HepG2 (cell line): ENCODE data around the gene ZNF700. TPM values are rescaled to one million over a fixed set of nuclear protein-coding genes. Genes with fewer than 3 reads are reported as not detected.
A peak's percentile ranks its signal among the peaks of the same experiment; 100 is the strongest.
"Not testable (repeated sequence)": the region's sequence is repeated elsewhere in the genome, so short reads cannot be mapped to it uniquely, and the experiment has no call there.

ENCODE experiments used
- ATAC-seq: fragments of 200-7000 bp; cut with Tn5 transposase; 3 replicates; pipeline ENCODE4 v1.9.1; 2020; ENCODE audit warnings: mild to moderate bottlenecking, moderate library complexity
- BruUV-seq: library from RNA; stranded (reverse); fragments of 400-500 nt; replicated peaks from 2 replicates; lab custom pipeline; 2021; lab: Mats Ljungman, UMichigan
- CTCF ChIA-PET: fragments of 300-600 bp; formaldehyde crosslinking; extraction: SDS; loops from one replicate; lab custom pipeline; 2021; ENCODE audit warnings: low total read pairs, inconsistent platforms, low intra/inter-chr PET ratio; lab: Yijun Ruan, JAX
- POLR2A ChIA-PET: fragments of 350-600 bp; sonication (Branson Sonifier 250); formaldehyde crosslinking; loops from one replicate; lab custom pipeline; 2020; ENCODE audit warnings: antibody characterized with exemption, inconsistent platforms; lab: Yijun Ruan, JAX
- DNase-seq: peaks from one replicate; pipeline ENCODE4 v3.0.0-alpha.2; 2015; ENCODE audit warnings: low spot score
- FAIRE-seq: peaks from 3 replicates; lab custom pipeline; 2011; peaks lifted over from hg19 to GRCh38; lab: Jason Lieb, UNC
- H2AFZ ChIP-seq: one replicate; pipeline ENCODE4 v1.6.1; 2011; ENCODE audit warnings: low read length, inconsistent platforms
- H3K27ac ChIP-seq: fragments of 300-600 bp; 3 replicates; pipeline ENCODE4 v1.8.0; 2011; ENCODE audit warnings: mixed run types, mild to moderate bottlenecking, mixed read lengths, low read length, inconsistent platforms; ENCODE audit not compliant: insufficient read depth; ENCODE audit errors: extremely low read length
- H3K27me3 ChIP-seq, 2 experiments: fragments of 200-600 bp in 1 of 2; 2 replicates in 1 of 2; 3 replicates in 1 of 2; pipeline versions ENCODE4 v1.6.0 to v1.8.0; 2011; ENCODE audit warnings: low read length in 2 of 2, mild to moderate bottlenecking in 2 of 2, moderate library complexity in 2 of 2, inconsistent platforms in 1 of 2; ENCODE audit not compliant: insufficient read depth in 2 of 2, control insufficient read depth in 1 of 2
- H3K36me3 ChIP-seq, 2 experiments: fragments of 200-600 bp in 1 of 2; replicated peaks in 1 of 2; 2 replicates in 1 of 2; 3 replicates in 1 of 2; pipeline versions ENCODE4 v1.5.1 to v1.8.0; 2011; ENCODE audit warnings: low read length in 2 of 2, inconsistent platforms in 1 of 2; ENCODE audit not compliant: insufficient read depth in 2 of 2, control insufficient read depth in 1 of 2
- H3K4me1 ChIP-seq: 2 replicates; pipeline ENCODE4 v1.5.1; 2012; ENCODE audit warnings: low read length, inconsistent platforms; ENCODE audit not compliant: insufficient read depth
- H3K4me2 ChIP-seq: 2 replicates; pipeline ENCODE4 v1.6.0; 2011; ENCODE audit warnings: low read depth, low read length, inconsistent platforms
- H3K4me3 ChIP-seq, 3 experiments: fragments of 200-600 bp in 1 of 3; sonication (generic), shearing (Covaris generic) in 1 of 3; replicated peaks in 1 of 3; 2 replicates each; pipeline ENCODE4 v1.5.1; 2011 to 2016; ENCODE audit warnings: low read length in 3 of 3, inconsistent platforms in 2 of 3, low read depth in 2 of 3, mild to moderate bottlenecking in 2 of 3, control low read depth in 1 of 3, mixed read lengths in 1 of 3; ENCODE audit not compliant: insufficient read depth in 1 of 3
- H3K79me2 ChIP-seq: one replicate; pipeline ENCODE4 v1.6.1; 2011; ENCODE audit warnings: low read length, inconsistent platforms; ENCODE audit not compliant: insufficient read depth
- H3K9ac ChIP-seq: 2 replicates; pipeline ENCODE4 v1.6.0; 2011; ENCODE audit warnings: mild to moderate bottlenecking, low read depth, low read length, inconsistent platforms; ENCODE audit not compliant: insufficient read depth
- H3K9me3 ChIP-seq: 2 replicates; pipeline ENCODE4 v1.5.1; 2012; ENCODE audit warnings: mild to moderate bottlenecking, low read length
- H4K20me1 ChIP-seq: 2 replicates; pipeline ENCODE4 v1.6.0; 2011; ENCODE audit warnings: inconsistent platforms, mild to moderate bottlenecking, low read length, moderate library complexity; ENCODE audit not compliant: insufficient read depth
- CTCF ChIP-seq: sonication (generic); formaldehyde crosslinking; IDR thresholded peaks from 2 replicates; pipeline ENCODE4 v1.5.0; 2020; ENCODE audit warnings: mild to moderate bottlenecking, missing genetic modification reagents, moderate library complexity
- FOSL2 ChIP-seq: sonication (generic); formaldehyde crosslinking; IDR thresholded peaks from 2 replicates; pipeline ENCODE4 v1.4.0; 2020; ENCODE audit warnings: missing genetic modification reagents
- RAD21 ChIP-seq: fragments of 450-650 bp; formaldehyde crosslinking; IDR thresholded peaks from 2 replicates; pipeline ENCODE4 v1.5.0; 2020; ENCODE audit warnings: mild to moderate bottlenecking
- STAG1 ChIP-seq: sonication (generic); formaldehyde crosslinking; IDR thresholded peaks from 2 replicates; pipeline ENCODE4 v1.4.0; 2020; ENCODE audit warnings: missing genetic modification reagents
- ZNF644 ChIP-seq: IDR thresholded peaks from 2 replicates; pipeline ENCODE4 v1.6.1; 2016; ENCODE audit warnings: low read depth
- WGBS: methylation state at CpG from one replicate; pipeline ENCODE4 v1.1.6; 2017; ENCODE audit warnings: low lambda C conversion rate; 5-methylcytosine and 5-hydroxymethylcytosine counted together
- in situ Hi-C: cut with HindIII; loops from 2 replicates; pipeline ENCODE4 v1.10.0; 2017; ENCODE audit warnings: low pct_unique_long_range_greater_than_20kb; ENCODE audit not compliant: extremely low pct_ligation_motif_present
- intact Hi-C: fragments of 100-400 bp; cut with micrococcal nuclease; formaldehyde crosslinking; loops from one replicate; pipeline ENCODE4 v1.10.0; 2022; ENCODE audit not compliant: unreplicated experiment
- polyA plus RNA-seq, 8 experiments: library from polyadenylated mRNA; depleted of rRNA in 3 of 8; stranded (reverse) in 7 of 8; unstranded in 1 of 8; fragments of >200 nt; fragmentation: Illumina TruSeq in 4 of 8; extraction: Trizol in 4 of 8; gene quantifications; 2 replicates each; pipeline versions ENCODE4 v1.2.1 to v1.2.3, GENCODE V29; 2011 to 2016; ENCODE audit warnings: low read depth in 4 of 8, missing spikeins in 1 of 8, mixed read lengths in 1 of 8; ENCODE audit not compliant: insufficient read depth in 1 of 8
- total RNA-seq, 5 experiments: library from RNA; depleted of rRNA; stranded (reverse); fragments of >200 nt; fragmentation: Illumina TruSeq; extraction: Trizol; gene quantifications; 2 replicates each; pipeline ENCODE4 v1.2.3, GENCODE V29; 2016; ENCODE audit warnings: low read depth in 1 of 5
- TF ChIP-seq, protein P1 (sequence below): sonication (generic); formaldehyde crosslinking; IDR thresholded peaks from 2 replicates; pipeline ENCODE4 v1.8.0; 2022; ENCODE audit warnings: missing genetic modification reagents, mild to moderate bottlenecking, borderline replicate concordance
- TF ChIP-seq, protein P2 (sequence below): sonication (generic); formaldehyde crosslinking; IDR thresholded peaks from 2 replicates; pipeline ENCODE4 v1.5.1; 2020; ENCODE audit warnings: mild to moderate bottlenecking, missing genetic modification reagents, moderate library complexity

The ZNF700 gene
- total and polyA plus RNA-seq, 2 of the 13 experiments (the other 11 are each of a cell fraction or from before 2014, with no cell fraction given): 6.0 to 12.8 TPM

DNA sequence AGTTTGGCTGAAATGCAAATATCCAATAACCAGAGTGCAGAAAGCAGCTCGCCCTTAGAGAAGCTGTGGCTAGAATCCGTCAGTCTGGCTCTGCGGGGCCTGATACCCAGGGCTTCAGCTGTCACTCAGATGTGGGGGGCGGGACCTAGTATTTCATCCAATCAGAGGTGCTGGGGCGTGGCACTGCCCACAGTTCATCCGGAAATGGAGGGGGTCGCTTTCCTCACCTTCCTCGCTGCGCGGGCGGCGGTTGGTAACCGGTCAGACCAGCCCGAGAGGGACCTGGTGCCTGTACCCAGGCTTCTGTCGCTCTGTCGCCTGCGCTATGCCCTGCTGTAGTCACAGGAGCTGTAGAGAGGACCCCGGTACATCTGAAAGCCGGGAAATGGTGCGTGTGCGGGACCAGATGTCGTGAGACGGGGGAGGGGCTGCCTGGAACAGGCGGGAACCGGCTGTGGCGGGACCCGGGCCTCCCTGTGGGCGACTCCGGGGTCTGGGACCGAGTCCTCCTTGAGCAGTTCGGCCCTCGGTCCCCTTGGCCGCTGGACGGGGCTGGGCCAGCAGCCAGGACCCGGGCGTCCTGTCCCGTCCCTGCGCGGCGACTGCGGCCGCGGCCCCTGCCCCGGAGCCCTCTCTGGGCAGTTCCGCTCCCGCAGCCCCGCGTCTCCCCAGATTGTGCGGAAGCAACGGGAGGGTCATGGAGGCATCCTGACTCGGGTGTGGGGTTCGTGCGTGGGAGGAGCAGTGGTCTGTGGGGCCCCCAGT is at the start of gene ZNF700 (continued):
- TF ChIP-seq, protein P1, sequence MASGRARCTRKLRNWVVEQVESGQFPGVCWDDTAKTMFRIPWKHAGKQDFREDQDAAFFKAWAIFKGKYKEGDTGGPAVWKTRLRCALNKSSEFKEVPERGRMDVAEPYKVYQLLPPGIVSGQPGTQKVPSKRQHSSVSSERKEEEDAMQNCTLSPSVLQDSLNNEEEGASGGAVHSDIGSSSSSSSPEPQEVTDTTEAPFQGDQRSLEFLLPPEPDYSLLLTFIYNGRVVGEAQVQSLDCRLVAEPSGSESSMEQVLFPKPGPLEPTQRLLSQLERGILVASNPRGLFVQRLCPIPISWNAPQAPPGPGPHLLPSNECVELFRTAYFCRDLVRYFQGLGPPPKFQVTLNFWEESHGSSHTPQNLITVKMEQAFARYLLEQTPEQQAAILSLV (CRISPR knock-in tag): peak; percentile 47; the same call in 1 of the 2 replicates

GRCh38 chr19:11879687-11880266 is 45.1 kb upstream of the ZNF700 start:
- peak; percentile 85 for FAIRE-seq
- TF ChIP-seq STAG1 (CRISPR knock-in tag) (peak; percentile 55), ZNF644 (CRISPR knock-in tag) (peak; percentile 49; the same call in 1 of the 2 replicates), RAD21 (peak; percentile 46), CTCF (CRISPR knock-in tag) (peak; percentile 78), FOSL2 (CRISPR knock-in tag) (peak; percentile 52)
- TF ChIP-seq, protein P2, sequence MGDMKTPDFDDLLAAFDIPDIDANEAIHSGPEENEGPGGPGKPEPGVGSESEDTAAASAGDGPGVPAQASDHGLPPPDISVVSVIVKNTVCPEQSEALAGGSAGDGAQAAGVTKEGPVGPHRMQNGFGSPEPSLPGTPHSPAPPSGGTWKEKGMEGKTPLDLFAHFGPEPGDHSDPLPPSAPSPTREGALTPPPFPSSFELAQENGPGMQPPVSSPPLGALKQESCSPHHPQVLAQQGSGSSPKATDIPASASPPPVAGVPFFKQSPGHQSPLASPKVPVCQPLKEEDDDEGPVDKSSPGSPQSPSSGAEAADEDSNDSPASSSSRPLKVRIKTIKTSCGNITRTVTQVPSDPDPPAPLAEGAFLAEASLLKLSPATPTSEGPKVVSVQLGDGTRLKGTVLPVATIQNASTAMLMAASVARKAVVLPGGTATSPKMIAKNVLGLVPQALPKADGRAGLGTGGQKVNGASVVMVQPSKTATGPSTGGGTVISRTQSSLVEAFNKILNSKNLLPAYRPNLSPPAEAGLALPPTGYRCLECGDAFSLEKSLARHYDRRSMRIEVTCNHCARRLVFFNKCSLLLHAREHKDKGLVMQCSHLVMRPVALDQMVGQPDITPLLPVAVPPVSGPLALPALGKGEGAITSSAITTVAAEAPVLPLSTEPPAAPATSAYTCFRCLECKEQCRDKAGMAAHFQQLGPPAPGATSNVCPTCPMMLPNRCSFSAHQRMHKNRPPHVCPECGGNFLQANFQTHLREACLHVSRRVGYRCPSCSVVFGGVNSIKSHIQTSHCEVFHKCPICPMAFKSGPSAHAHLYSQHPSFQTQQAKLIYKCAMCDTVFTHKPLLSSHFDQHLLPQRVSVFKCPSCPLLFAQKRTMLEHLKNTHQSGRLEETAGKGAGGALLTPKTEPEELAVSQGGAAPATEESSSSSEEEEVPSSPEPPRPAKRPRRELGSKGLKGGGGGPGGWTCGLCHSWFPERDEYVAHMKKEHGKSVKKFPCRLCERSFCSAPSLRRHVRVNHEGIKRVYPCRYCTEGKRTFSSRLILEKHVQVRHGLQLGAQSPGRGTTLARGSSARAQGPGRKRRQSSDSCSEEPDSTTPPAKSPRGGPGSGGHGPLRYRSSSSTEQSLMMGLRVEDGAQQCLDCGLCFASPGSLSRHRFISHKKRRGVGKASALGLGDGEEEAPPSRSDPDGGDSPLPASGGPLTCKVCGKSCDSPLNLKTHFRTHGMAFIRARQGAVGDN: peak; percentile 18
- TF ChIP-seq, all 625 proteins: peak for 6; not testable (repeated sequence) for 619
- intact Hi-C loops (loop anchor here (2.0 to 5.0 kb wide), 3 partner anchors 83 to 261 kb away; partner anchors contain the start of gene ZNF20), in situ Hi-C loops (loop anchor here (5.0 kb wide), 1 partner anchor 263 kb away; the partner anchor contains the start of gene ZNF20)
- not testable (repeated sequence) for H3K4me3 ChIP-seq, H3K79me2 ChIP-seq, H3K9ac ChIP-seq, H3K36me3 ChIP-seq, H3K27ac ChIP-seq, H3K4me1 ChIP-seq, H3K27me3 ChIP-seq, H4K20me1 ChIP-seq, H3K9me3 ChIP-seq, BruUV-seq, H2AFZ ChIP-seq, DNase-seq
- ChIA-PET POLR2A (interaction anchor here (0.8 to 1.6 kb wide), 4 partner anchors 8 to 260 kb away, joined by 3 to 4 read pairs (median 4); partner anchors contain the start of genes ZNF20 and ZNF69), CTCF (interaction anchor here (0.6 to 4.5 kb wide), 4 partner anchors 34 to 261 kb away, joined by 3 to 50 read pairs (median 4); no protein-coding TSS in a partner anchor)
- peak; percentile 92 for ATAC-seq
- 33% methylated on average over 10 of the region's 16 CpGs for WGBS
- H3K4me2 ChIP-seq: peak overlapping the region; percentile 38; the same call in 1 of the 2 replicates
